ENCODE data around the gene TDRD10. TPM values are rescaled to one million over a fixed set of nuclear protein-coding genes. Genes with fewer than 3 reads are reported as not detected.
A peak's percentile ranks its signal among the peaks of the same experiment; 100 is the strongest.

TDRD10 gene
- total RNA-seq, 1 donor from 2014 or later = 4.9 TPM

GRCh38 chr1:154533952-154534844, 32.2 kb downstream of the TDRD10 start:
- Histone ChIP-seq H3K36me3 (no peaks in the 10 kb centered on the region), H3K9me3 (no peaks in the 10 kb centered on the region), H3K27me3 (no peaks in the 10 kb centered on the region), H3K4me1 (no peaks in the 10 kb centered on the region), H3K27ac (no peak overlapping the region), H3K4me3 (no peak overlapping the region)
- intact Hi-C loops (cut with DNase I) = no loop called here
- TF ChIP-seq POLR2AphosphoS5 (IDR thresholded peaks at IDR 0.05; ENCODE audit: insufficient read depth in 1 of 2, low read depth in 1 of 2) (no peak), CTCF (IDR thresholded peaks at IDR 0.05) (peak in 1 of 3 experiments; percentile 9)
- DNase-seq (ENCODE audit: extremely low spot score in 2 of 2) = no peak

DNA sequence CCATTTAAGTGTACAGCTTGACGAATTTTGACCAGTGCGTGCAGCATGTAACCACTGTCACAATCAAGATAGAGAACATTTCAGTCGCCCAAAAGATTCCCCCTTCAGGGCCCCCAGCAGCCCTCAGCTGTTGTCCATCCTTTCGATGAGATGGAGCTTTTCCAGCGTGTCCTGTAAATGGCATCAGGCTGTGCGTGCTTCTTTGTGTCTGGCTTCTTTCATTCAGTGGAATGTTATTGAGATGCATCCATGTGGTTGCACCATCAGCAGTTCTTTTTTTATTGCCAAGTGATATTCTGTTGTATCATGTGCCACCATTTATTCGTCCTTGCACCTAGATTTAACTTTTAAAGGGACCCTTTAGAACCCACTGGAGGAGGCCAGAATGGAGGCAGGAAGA, 34.6 kb downstream of the TDRD10 start:
- TF ChIP-seq POLR2A (IDR thresholded peaks at IDR 0.05) (no peak), CTCF (IDR thresholded peaks at IDR 0.05) (no peak), POLR2AphosphoS5 (IDR thresholded peaks at IDR 0.05; ENCODE audit: insufficient read depth in 1 of 2, low read depth in 1 of 2) (no peak)
- Histone ChIP-seq H3K27me3 (no peaks in the 10 kb centered on the region), H3K4me1 (no peaks in the 10 kb centered on the region), H3K36me3 (no peaks in the 10 kb centered on the region), H3K27ac (no peak overlapping the region), H3K9me3 (no peaks in the 10 kb centered on the region), H3K4me3 (no peak overlapping the region)
- no peak for DNase-seq (ENCODE audit: extremely low spot score in 2 of 2)
- intact Hi-C loops (cut with DNase I) = no loop called here

- intact Hi-C loops (cut with DNase I) = no loop called here
- H3K4me3 ChIP-seq = no peak overlapping the region
- no peak overlapping the region for H3K27ac ChIP-seq
- H3K36me3 ChIP-seq = no peaks in the 10 kb centered on the region
- H3K4me1 ChIP-seq = no peaks in the 10 kb centered on the region
- no peak for DNase-seq (ENCODE audit: extremely low spot score in 2 of 2)
- TF ChIP-seq POLR2AphosphoS5 (IDR thresholded peaks at IDR 0.05; ENCODE audit: insufficient read depth in 1 of 2, low read depth in 1 of 2) = no peak
- TF ChIP-seq POLR2A (IDR thresholded peaks at IDR 0.05) = no peak
- no peak for TF ChIP-seq CTCF (IDR thresholded peaks at IDR 0.05)
- H3K27me3 ChIP-seq = no peaks in the 10 kb centered on the region
- no peaks in the 10 kb centered on the region for H3K9me3 ChIP-seq
Observed at GRCh38 chr1:154539486-154540483, 37.8 kb downstream of the TDRD10 start.

DNA sequence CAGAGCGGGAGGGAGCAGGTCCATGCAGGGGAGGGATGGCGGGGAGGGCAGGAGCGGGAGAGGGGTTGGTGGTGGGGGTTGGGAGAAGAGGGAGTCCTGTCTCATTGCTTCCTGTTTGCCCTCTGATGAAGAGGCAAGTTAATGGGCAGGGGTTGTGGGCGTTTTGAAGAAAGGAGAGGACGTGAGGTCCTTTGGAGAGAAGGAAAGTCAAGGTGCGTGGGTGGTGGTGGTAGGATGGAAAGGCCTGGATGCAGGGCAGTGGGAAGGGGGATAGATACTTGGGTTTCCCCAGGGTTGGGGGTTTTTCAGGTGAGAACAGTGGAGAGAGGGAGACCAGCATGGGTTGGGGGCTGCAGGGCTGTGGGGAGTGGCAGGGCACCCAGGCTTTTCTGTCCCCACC, 39.2 kb downstream of the TDRD10 start:
- H3K9me3 ChIP-seq = no peaks in the 10 kb centered on the region
- TF ChIP-seq POLR2AphosphoS5 (IDR thresholded peaks at IDR 0.05; ENCODE audit: insufficient read depth in 1 of 2, low read depth in 1 of 2) (no peak), POLR2A (IDR thresholded peaks at IDR 0.05) (no peak), CTCF (IDR thresholded peaks at IDR 0.05) (no peak)
- H3K27me3 ChIP-seq = no peaks in the 10 kb centered on the region
- H3K27ac ChIP-seq = no peak overlapping the region
- DNase-seq (ENCODE audit: extremely low spot score in 2 of 2) = no peak
- intact Hi-C loops (cut with DNase I) = no loop called here
- H3K4me3 ChIP-seq = no peak overlapping the region
- no peaks in the 10 kb centered on the region for H3K4me1 ChIP-seq
- no peaks in the 10 kb centered on the region for H3K36me3 ChIP-seq

Measured in vagina (tissue), 2 donors.